Ascending aorta (tissue), 2 donors: ENCODE data around the gene HSD17B1. TPM values are rescaled to one million over a fixed set of nuclear protein-coding genes. Genes with fewer than 3 reads are reported as not detected.

Source experiments
- DNase-seq, 2 donors: peaks; one replicate each; pipeline ENCODE4 v3.0.0-alpha.2; 2019; ENCODE audit warnings: low spot score in 2 of 2
- H3K27ac ChIP-seq, 2 donors: fragments of 200-600 bp; sonication (generic); one replicate each; pipeline ENCODE4 v1.5.1; 2016 to 2017; ENCODE audit warnings: mild to moderate bottlenecking in 1 of 2
- H3K27me3 ChIP-seq: fragments of 200-600 bp; sonication (generic); one replicate; pipeline ENCODE4 v1.5.1; 2017
- H3K36me3 ChIP-seq, 2 donors: fragments of 200-600 bp; sonication (generic); one replicate each; pipeline ENCODE4 v1.5.1; 2016
- H3K4me1 ChIP-seq, 2 donors: fragments of 200-600 bp; sonication (generic); one replicate each; pipeline ENCODE4 v1.5.1; 2016 to 2017; ENCODE audit warnings: mild to moderate bottlenecking in 1 of 2
- H3K4me3 ChIP-seq, 2 donors: fragments of 200-600 bp; sonication (generic); one replicate each; pipeline ENCODE4 v1.5.1; 2016 to 2017; ENCODE audit warnings: mild to moderate bottlenecking in 1 of 2
- H3K9me3 ChIP-seq, 2 donors: fragments of 200-600 bp; sonication (generic); one replicate each; pipeline ENCODE4 v1.5.1; 2016
- intact Hi-C: fragments of 100-400 bp; cut with DNase I; formaldehyde crosslinking; loops from one replicate; pipeline ENCODE4 v1.15.1; 2023
- total RNA-seq: library from RNA; depleted of rRNA; stranded (reverse); fragments of >200 nt; gene quantifications from one replicate; pipeline ENCODE4 v1.1.0, GENCODE V29; 2016
- TF ChIP-seq, protein P1 (sequence below), 3 experiments: fragments of 200-600 bp in 2 of 3; fragments of 450-650 bp in 1 of 3; sonication (generic) in 2 of 3; IDR thresholded peaks; one replicate each; pipeline ENCODE4 v1.5.1; 2016 to 2019; ENCODE audit warnings: antibody characterized with exemption in 3 of 3, mild to moderate bottlenecking in 1 of 3, moderate library complexity in 1 of 3

The HSD17B1 gene
- total RNA-seq, 1 donor from 2014 or later, result not detected

DNA sequence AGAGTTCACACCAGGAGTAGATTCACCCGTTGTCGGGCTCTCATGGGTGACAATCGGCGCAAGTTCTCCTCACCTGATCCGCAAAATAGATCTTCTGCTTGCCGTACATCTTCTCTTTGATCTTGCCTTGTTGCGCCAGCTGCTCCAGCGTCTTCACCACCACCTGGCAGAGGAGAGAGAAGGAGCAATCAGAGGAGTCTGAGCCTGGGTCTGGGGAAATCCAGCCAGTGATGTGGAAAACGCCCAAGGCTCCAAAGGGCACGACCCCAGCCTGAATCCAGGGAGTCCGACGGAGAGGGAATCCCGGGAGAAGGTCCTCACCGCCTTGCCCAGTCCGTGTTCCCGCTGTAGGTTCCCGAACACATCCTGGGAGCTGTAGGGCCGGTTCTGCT lies 24.4 kb downstream of the HSD17B1 start:
- Histone ChIP-seq H3K9me3 (no peaks in the 10 kb centered on the region), H3K27me3 (no peaks in the 10 kb centered on the region), H3K27ac (peak overlapping the region; percentile 68 to 78), H3K36me3 (peaks cover 36 to 53% of the 10 kb centered on the region in 2 donors), H3K4me3 (peak overlapping the region; percentile 68 to 76), H3K4me1 (peaks cover 5 to 12% of the 10 kb centered on the region in 2 donors)
- intact Hi-C loops, result loop anchor here (2.0 to 10.0 kb wide), 3 partner anchors 22 to 248 kb away; partner anchors contain the start of genes BECN1 and NAGLU
- DNase-seq, result no peak
- TF ChIP-seq, protein P1, sequence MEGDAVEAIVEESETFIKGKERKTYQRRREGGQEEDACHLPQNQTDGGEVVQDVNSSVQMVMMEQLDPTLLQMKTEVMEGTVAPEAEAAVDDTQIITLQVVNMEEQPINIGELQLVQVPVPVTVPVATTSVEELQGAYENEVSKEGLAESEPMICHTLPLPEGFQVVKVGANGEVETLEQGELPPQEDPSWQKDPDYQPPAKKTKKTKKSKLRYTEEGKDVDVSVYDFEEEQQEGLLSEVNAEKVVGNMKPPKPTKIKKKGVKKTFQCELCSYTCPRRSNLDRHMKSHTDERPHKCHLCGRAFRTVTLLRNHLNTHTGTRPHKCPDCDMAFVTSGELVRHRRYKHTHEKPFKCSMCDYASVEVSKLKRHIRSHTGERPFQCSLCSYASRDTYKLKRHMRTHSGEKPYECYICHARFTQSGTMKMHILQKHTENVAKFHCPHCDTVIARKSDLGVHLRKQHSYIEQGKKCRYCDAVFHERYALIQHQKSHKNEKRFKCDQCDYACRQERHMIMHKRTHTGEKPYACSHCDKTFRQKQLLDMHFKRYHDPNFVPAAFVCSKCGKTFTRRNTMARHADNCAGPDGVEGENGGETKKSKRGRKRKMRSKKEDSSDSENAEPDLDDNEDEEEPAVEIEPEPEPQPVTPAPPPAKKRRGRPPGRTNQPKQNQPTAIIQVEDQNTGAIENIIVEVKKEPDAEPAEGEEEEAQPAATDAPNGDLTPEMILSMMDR (IDR thresholded peaks at IDR 0.05), result no peak

DNA sequence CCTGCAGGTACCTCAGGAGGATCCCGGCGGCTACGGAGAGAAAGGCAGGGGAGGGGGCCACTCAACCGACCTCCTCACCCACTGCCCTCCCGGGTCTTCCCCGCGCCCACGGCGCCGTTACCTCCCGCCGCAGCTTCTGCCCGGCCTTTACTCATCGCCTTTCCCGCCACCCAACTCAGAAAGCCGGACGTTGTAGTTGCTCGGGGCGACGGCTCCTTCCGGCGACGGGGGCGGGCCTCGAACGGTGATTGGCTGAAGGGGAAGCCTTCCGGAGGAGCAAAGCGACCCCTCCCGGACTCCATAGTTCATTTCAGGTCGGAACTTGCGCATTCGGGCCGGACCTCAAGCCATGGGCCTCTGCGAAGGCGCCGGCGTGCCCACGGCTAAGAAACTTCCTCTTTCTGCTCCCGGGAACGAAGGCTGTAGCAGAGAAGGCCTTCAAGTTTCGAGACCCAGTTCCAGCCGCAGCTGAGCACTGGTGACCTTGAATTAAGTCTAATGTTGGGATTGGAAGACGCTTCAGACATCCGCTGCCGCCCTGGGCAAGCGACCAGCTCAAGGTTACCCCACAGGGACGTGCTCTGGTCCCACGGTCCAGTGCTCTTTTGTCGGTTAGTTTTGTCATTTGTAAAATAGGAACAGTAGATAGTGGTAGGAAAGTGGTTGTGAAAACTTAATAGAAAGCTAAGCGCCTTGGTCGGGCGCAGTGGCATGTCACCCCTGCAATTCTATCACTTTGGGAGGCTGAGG lies 25.0 kb downstream of the HSD17B1 start, which contains the start of gene PSMC3IP:
Gene PSMC3IP (minus strand): TSS at position 198 of the 750 bp plus-strand sequence. CDS start 43 bp downstream, at position 155.
- no peaks in the 10 kb centered on the region for H3K9me3 ChIP-seq
- DNase-seq, result peak; percentile 84 to 97
- peak within 1 kb of the TSS; percentile 78 to 83 for H3K27ac ChIP-seq
- peak within 1 kb of the TSS; percentile 68 to 76 for H3K4me3 ChIP-seq
- peaks cover 5 to 12% of the 10 kb centered on the region in 2 donors for H3K4me1 ChIP-seq
- H3K36me3 ChIP-seq, result peaks cover 36 to 53% of the 10 kb centered on the region in 2 donors
- intact Hi-C loops, result loop anchor here (1.0 to 10.0 kb wide), 5 partner anchors 23 to 247 kb away; partner anchors contain the start of genes BECN1 and NAGLU
- TF ChIP-seq, protein P1 (IDR thresholded peaks at IDR 0.05), result peak in 1 of 3 experiments; percentile 22
- H3K27me3 ChIP-seq, result no peaks in the 10 kb centered on the region

DNA sequence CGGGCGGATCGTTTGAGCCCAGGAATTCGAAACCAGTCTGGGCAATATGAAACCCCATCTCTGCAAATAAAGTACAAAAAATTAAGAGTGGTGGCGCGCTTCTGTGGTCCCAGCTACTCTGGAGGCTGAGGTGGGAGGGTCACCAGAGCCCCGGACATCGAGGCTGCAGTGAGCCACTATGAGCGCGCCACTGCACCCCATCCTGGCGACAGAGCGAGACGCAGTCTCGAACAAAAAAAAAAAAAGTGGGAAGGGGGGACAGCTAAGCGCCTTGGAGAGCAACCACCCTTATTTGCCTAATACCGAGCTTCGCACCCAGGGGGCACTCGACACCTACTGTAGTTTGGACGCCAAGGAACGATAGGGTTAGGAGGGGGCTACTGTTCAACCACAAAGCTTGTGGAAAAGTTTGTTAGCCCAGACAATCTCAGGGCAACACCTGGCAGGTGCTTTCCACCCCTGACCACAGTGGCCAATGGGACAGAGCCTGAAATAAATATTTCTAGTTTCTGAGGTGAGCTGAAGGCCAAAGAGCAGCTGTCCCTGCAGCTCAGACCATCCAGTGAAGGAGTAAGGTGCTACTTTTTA lies 25.7 kb downstream of the HSD17B1 start:
- intact Hi-C loops, result loop anchor here (1.0 to 10.0 kb wide), 3 partner anchors 101 to 246 kb away; partner anchors contain the start of gene BECN1
- Histone ChIP-seq H3K9me3 (no peaks in the 10 kb centered on the region), H3K27ac (peak overlapping the region; percentile 78 to 83), H3K36me3 (peaks cover 35 to 53% of the 10 kb centered on the region in 2 donors), H3K27me3 (no peaks in the 10 kb centered on the region), H3K4me3 (peak overlapping the region; percentile 68 to 76), H3K4me1 (peaks cover 5 to 12% of the 10 kb centered on the region in 2 donors)
- DNase-seq, result peak in 1 of 2 donors; percentile 88
- TF ChIP-seq, protein P1 (IDR thresholded peaks at IDR 0.05), result peak; percentile 44 to 82 (median 62)

DNA sequence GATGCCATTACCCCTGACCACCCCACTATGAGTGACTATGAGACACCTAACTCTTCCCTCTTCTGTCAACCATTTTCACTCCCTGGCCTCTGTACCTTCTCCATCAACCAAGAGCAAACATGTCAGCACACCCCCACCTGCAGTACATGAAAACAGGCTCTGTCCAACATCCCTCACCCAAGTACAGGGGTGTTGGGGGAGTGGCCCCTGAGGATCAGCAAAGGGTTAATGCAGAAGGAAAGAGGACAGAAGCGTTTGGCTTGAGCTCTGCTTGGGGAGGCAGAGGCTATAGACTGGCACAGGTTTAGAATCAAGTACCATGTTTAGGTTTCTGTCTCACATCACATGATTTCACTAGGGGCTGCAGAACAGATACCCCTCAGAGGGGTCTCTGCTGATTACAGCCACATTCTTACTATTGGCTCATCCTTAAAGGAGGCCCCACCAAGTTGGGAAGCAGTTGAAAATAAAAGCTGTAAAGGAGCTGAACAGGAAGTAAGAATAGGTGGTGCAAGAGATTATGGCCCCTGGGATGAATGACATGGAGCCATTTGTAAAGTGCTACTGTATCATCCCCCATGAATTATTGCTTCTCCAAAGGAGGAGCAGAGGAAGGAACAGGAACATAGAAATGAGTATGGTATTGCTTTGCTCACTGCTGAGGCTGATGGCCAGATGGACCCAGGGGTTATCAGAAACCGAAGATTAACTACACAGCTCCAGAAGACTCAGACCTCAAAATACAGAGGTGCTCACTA lies 27.2 kb downstream of the HSD17B1 start:
- H3K4me3 ChIP-seq, result no peak overlapping the region
- intact Hi-C loops, result loop anchor here (10.0 kb wide), 1 partner anchor 245 kb away; the partner anchor contains the start of gene BECN1

More for the DNA sequence above, 27.2 kb downstream of the HSD17B1 start:
- Histone ChIP-seq H3K27ac (no peak overlapping the region), H3K4me1 (peaks cover 5 to 12% of the 10 kb centered on the region in 2 donors), H3K9me3 (no peaks in the 10 kb centered on the region), H3K27me3 (no peaks in the 10 kb centered on the region), H3K36me3 (peaks cover 42 to 55% of the 10 kb centered on the region in 2 donors)
- DNase-seq, result no peak
- TF ChIP-seq, protein P1 (IDR thresholded peaks at IDR 0.05), result no peak
